ENCODE data around the gene PUS10. TPM values are rescaled to one million over a fixed set of nuclear protein-coding genes. Genes with fewer than 3 reads are reported as not detected.

The PUS10 gene
- total and polyA plus RNA-seq, 2 of the 8 experiments (the other 6 are each of a cell fraction or from before 2014, with no cell fraction given): 1.3 to 3.1 TPM

DNA sequence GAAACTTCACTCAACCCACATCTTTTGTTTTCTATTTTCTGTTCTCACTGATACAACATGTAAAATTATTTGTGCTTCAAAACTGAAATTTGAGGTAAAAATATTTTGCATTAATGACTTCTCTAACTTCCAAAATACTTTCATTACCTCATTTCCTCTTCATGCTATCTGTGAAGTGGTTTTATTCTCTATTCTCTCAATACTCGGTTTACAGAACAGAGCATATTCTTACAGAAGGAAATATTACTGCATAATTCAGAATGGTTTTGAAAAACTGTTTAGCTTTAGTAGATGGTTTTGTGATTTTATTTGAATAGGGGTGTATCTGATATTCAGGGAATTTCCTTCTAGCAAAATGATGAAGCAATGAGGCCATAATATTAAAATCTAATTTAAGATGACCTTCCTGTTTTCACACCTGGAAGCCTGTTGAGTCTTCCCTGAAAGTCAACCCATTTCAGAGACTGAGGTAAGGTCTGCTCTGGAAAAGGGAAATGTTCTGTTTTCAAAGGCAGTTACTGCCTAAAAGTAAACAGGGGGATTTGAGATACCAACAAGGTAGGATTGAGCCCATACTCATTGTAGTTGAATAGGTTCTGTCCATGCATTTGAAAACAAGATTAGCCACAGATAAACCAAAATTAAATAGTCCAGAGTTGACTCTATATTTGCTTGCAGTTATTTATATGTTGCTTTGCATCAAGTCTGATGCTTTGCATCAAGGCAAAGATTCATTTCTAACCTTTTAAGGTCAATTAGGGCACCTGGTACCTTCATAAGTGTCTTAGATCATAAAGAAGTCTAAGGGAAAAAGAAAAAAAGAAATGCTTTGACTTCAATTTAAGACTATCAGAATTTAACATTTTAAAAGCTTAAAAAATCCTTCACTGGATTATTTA is 51.3 kb downstream of the PUS10 start:
- Histone ChIP-seq H4K5ac (ENCODE audit: insufficient read length, low read depth, low read length) (no peak overlapping the region), H3K18ac (ENCODE audit: extremely low read depth, low read length) (no peak overlapping the region), H2BK120ac (replicated peaks; ENCODE audit: low read depth, low read length) (no peak overlapping the region), H3K14ac (ENCODE audit: insufficient read length) (no peak overlapping the region), H2BK20ac (ENCODE audit: low read length) (no peak overlapping the region), H4K20me1 (replicated peaks in 1 of 2; ENCODE audit: control insufficient read depth in 1 of 2, insufficient read depth in 2 of 2, low read length in 2 of 2) (no peaks in the 10 kb centered on the region), H3K79me2 (ENCODE audit: control insufficient read depth in 1 of 2, insufficient read depth in 2 of 2, low read length in 2 of 2) (no peaks in the 10 kb centered on the region), H3K27ac (ENCODE audit: low read depth, low read length) (no peak overlapping the region), H3K79me1 (ENCODE audit: low read depth, low read length) (no peaks in the 10 kb centered on the region), H3K4me1 (replicated peaks in 1 of 4; ENCODE audit: control insufficient read depth in 3 of 4, insufficient read depth in 4 of 4, low read length in 3 of 4) (0 out of 7 replicates have a peak, but pooled peaks cover 0 to 1% (median 0%) of the 10 kb centered on the region in 4 experiments), H3K56ac (replicated peaks; ENCODE audit: insufficient read length, low read depth, low read length) (no peak overlapping the region), H2AK5ac (ENCODE audit: low read depth, low read length) (no peak overlapping the region), H2BK15ac (ENCODE audit: low read length) (no peak overlapping the region), H2BK5ac (ENCODE audit: low read depth, low read length) (no peak overlapping the region), H3K4ac (replicated peaks; ENCODE audit: insufficient read length, low read depth, low read length) (no peak overlapping the region), H3K4me2 (ENCODE audit: insufficient read depth in 1 of 2, low read depth in 2 of 2, low read length in 2 of 2) (no peak overlapping the region), H4K91ac (replicated peaks; ENCODE audit: insufficient read length, low read length) (no peak overlapping the region), H2AFZ (ENCODE audit: low read length) (no peak overlapping the region), H2BK12ac (ENCODE audit: low read depth, low read length) (no peak overlapping the region), H3K4me3 (ENCODE audit: extremely low read depth in 1 of 4, insufficient read depth in 2 of 4, low read depth in 3 of 4, low read length in 4 of 4) (no peak overlapping the region), H3K36me3 (ENCODE audit: control insufficient read depth in 2 of 4, insufficient read depth in 4 of 4, low read length in 3 of 4) (no peaks in the 10 kb centered on the region), H3K27me3 (replicated peaks in 1 of 4; ENCODE audit: control insufficient read depth in 3 of 4, extremely low read depth in 1 of 4, insufficient read depth in 3 of 4, low read length in 3 of 4) (no peaks in the 10 kb centered on the region), H4K8ac (ENCODE audit: extremely low read depth, insufficient read depth, low read length) (no peak overlapping the region), H3K23me2 (ENCODE audit: low read depth, low read length) (no peaks in the 10 kb centered on the region), H3K9me3 (ENCODE audit: insufficient read depth in 2 of 2, low read depth in 1 of 2, low read length in 1 of 2) (no peaks in the 10 kb centered on the region), H3K9ac (replicated peaks in 1 of 4; ENCODE audit: extremely low read depth in 1 of 4, low read depth in 3 of 4, low read length in 3 of 4) (no peak overlapping the region), H3K23ac (ENCODE audit: insufficient read length) (no peak overlapping the region)
- WGBS, 2 experiments (ENCODE audit: extremely low coverage in 1 of 2, insufficient coverage in 1 of 2, insufficient read length in 1 of 2, insufficient replicate concordance in 2 of 2, low coverage in 1 of 2, low lambda C conversion rate in 2 of 2, missing lambda C conversion rate in 1 of 2): 84% methylated on average over 1 of the region's 1 CpG; no CpG with 5 or more reads in 1 of the 2 experiments
- DNase-seq (ENCODE audit: low read depth in 1 of 2, low spot score in 2 of 2): no peak
- CTCF ChIA-PET (ENCODE audit: partially characterized antibody): interaction anchor here (0.6 kb wide), 2 partner anchors 22 to 1806 kb away, joined by 3 read pairs; no protein-coding TSS in a partner anchor
- POLR2A ChIA-PET (ENCODE audit: partially characterized antibody): no interaction called here
- FAIRE-seq: no peak
- TF ChIP-seq SP4 (IDR thresholded peaks at IDR 0.05; ENCODE audit: low read length): no peak
- TF ChIP-seq YY1 (IDR thresholded peaks at IDR 0.05; ENCODE audit: low read depth, low read length): no peak
- TF ChIP-seq, protein P1, sequence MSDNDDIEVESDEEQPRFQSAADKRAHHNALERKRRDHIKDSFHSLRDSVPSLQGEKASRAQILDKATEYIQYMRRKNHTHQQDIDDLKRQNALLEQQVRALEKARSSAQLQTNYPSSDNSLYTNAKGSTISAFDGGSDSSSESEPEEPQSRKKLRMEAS (IDR thresholded peaks at IDR 0.05): no peak
- no peak for TF ChIP-seq CBX8 (IDR thresholded peaks at IDR 0.05; ENCODE audit: borderline replicate concordance, low read depth, low read length)
- TF ChIP-seq RNF2 (IDR thresholded peaks at IDR 0.05; ENCODE audit: borderline replicate concordance, low read depth, low read length, missing control alignments, poor library complexity, severe bottlenecking): no peak
